ENCODE data around the gene DNAH2.

The DNAH2 gene

GRCh38 chr17:7774055-7774521 lies 56.5 kb downstream of the DNAH2 start:
- TF ChIP-seq, protein P1, sequence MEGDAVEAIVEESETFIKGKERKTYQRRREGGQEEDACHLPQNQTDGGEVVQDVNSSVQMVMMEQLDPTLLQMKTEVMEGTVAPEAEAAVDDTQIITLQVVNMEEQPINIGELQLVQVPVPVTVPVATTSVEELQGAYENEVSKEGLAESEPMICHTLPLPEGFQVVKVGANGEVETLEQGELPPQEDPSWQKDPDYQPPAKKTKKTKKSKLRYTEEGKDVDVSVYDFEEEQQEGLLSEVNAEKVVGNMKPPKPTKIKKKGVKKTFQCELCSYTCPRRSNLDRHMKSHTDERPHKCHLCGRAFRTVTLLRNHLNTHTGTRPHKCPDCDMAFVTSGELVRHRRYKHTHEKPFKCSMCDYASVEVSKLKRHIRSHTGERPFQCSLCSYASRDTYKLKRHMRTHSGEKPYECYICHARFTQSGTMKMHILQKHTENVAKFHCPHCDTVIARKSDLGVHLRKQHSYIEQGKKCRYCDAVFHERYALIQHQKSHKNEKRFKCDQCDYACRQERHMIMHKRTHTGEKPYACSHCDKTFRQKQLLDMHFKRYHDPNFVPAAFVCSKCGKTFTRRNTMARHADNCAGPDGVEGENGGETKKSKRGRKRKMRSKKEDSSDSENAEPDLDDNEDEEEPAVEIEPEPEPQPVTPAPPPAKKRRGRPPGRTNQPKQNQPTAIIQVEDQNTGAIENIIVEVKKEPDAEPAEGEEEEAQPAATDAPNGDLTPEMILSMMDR (IDR thresholded peaks at IDR 0.05; ENCODE audit: low read depth, low read length), result no peak
- H3K4me1 ChIP-seq, result no peaks in the 10 kb centered on the region
- no peak overlapping the region for H3K4me3 ChIP-seq (ENCODE audit: low read depth, low read length)
- DNase-seq, result peak; percentile 32
- no peaks in the 10 kb centered on the region for H3K27me3 ChIP-seq
- H3K9me3 ChIP-seq, result no peaks in the 10 kb centered on the region
- no peaks in the 10 kb centered on the region for H3K36me3 ChIP-seq

- no peaks in the 10 kb centered on the region for H3K9me3 ChIP-seq
- TF ChIP-seq, protein P1 (IDR thresholded peaks at IDR 0.05; ENCODE audit: low read depth, low read length), result no peak
- H3K36me3 ChIP-seq, result no peaks in the 10 kb centered on the region
- H3K4me3 ChIP-seq (ENCODE audit: low read depth, low read length), result no peak overlapping the region
- H3K4me1 ChIP-seq, result no peaks in the 10 kb centered on the region
- H3K27me3 ChIP-seq, result no peaks in the 10 kb centered on the region
- no peak for DNase-seq
These were observed 57.5 kb downstream of the DNAH2 start for GRCh38 chr17:7775051-7775450.

DNA sequence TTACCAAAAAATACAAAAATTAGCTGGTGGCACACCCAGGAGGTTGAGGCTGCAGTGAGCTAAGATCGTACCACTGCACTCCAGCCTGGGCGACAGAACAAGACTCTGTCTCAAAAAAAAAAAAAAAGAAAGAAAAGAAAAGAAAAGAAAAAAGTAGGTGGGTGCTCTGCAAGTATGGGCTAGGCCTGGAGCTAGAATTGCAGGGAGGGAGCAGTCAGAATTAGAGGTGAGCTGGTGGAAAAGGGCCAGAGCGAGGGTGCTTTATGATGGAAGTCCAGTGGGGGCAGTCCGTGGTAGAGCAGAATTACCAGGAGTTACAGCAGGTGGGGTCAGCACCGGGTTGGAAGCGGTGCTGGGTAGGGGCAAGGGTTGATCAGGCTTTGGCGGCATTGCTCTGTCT lies 59.5 kb downstream of the DNAH2 start:
- no peak overlapping the region for H3K4me3 ChIP-seq (ENCODE audit: low read depth, low read length)
- TF ChIP-seq, protein P1 (IDR thresholded peaks at IDR 0.05; ENCODE audit: low read depth, low read length), result no peak
- no peak for DNase-seq
- H3K36me3 ChIP-seq, result no peaks in the 10 kb centered on the region
- no peaks in the 10 kb centered on the region for H3K27me3 ChIP-seq
- no peaks in the 10 kb centered on the region for H3K9me3 ChIP-seq
- no peaks in the 10 kb centered on the region for H3K4me1 ChIP-seq

- Histone ChIP-seq H3K4me3 (ENCODE audit: low read depth, low read length) (no peak overlapping the region), H3K27me3 (no peaks in the 10 kb centered on the region), H3K9me3 (no peaks in the 10 kb centered on the region), H3K36me3 (no peaks in the 10 kb centered on the region), H3K4me1 (no peaks in the 10 kb centered on the region)
- TF ChIP-seq, protein P1 (IDR thresholded peaks at IDR 0.05; ENCODE audit: low read depth, low read length), result no peak
- DNase-seq, result no peak
These were observed 63.2 kb downstream of the DNAH2 start for GRCh38 chr17:7780736-7781135.

DNA sequence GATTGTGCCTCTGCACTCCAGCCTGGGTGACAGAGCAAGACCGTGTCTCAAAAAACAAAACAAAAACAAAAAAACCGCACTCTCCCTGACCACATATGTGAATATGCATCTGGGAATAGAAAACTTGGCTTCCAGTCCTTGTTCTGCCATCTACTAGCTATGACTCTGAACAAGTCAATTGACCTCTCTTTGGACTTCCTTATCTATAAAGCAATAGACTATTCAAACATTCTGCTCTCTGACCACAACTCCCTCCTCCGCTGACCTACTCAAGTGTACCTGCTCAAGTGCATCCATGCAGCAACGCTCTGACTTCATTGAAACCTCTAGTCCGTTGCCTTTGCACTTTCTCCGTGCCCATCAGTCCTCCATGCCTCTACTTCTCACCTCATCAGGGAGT lies 63.9 kb downstream of the DNAH2 start:
- Histone ChIP-seq H3K27me3 (no peaks in the 10 kb centered on the region), H3K9me3 (no peaks in the 10 kb centered on the region), H3K4me1 (no peaks in the 10 kb centered on the region), H3K4me3 (ENCODE audit: low read depth, low read length) (no peak overlapping the region), H3K36me3 (no peaks in the 10 kb centered on the region)
- TF ChIP-seq, protein P1 (IDR thresholded peaks at IDR 0.05; ENCODE audit: low read depth, low read length), result no peak
- no peak for DNase-seq

- Histone ChIP-seq H3K27me3 (no peaks in the 10 kb centered on the region), H3K9me3 (no peaks in the 10 kb centered on the region), H3K36me3 (no peaks in the 10 kb centered on the region), H3K4me3 (ENCODE audit: low read depth, low read length) (no peak overlapping the region), H3K4me1 (no peaks in the 10 kb centered on the region)
- no peak for DNase-seq
- TF ChIP-seq, protein P1 (IDR thresholded peaks at IDR 0.05; ENCODE audit: low read depth, low read length), result no peak
These were observed 64.7 kb downstream of the DNAH2 start for GRCh38 chr17:7782240-7782639.

Data from BE2C (cell line).